ENCODE results near the gene WTIP. TPM values are rescaled to one million over a fixed set of nuclear protein-coding genes. Genes with fewer than 3 reads are reported as not detected.

WTIP gene
- total RNA-seq, 1 experiment from 2014 or later: 73.6 TPM

DNA sequence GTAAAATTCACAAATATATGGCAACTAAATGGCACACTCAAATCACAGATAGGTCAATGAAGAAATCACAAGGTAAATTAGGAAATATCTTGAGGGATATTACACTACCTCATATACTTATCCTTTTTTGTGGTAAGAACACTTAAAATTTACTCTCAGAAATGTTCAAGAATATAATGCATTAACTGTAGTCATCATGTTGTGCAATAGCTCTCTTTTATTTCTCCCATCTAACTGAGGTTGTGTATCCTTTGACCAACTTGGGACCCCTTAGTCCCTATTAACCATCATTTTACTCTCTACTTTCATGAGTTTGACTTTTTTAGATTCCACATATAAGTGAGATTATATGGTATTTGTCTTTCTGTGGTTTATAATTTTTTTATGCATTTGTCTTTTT is 52.6 kb downstream of the WTIP start:
- peaks cover 21% of the 10 kb centered on the region for H3K27me3 ChIP-seq (ENCODE audit: control insufficient read depth, insufficient read depth, low read length)
- H3K4me1 ChIP-seq (ENCODE audit: control insufficient read depth, insufficient read depth, low read length): no peaks in the 10 kb centered on the region
- ChIA-PET CTCF (no interaction called here), POLR2A (no interaction called here)
- no TSS peak for BruUV-seq (replicated peaks)
- intact Hi-C loops (cut with micrococcal nuclease; ENCODE audit: unreplicated experiment) (loop anchor here (10.0 kb wide), 1 partner anchor 1689 kb away; no protein-coding TSS in a partner anchor), in situ Hi-C loops (cut with HindIII; ENCODE audit: low pct_unique_long_range_greater_than_20kb, low sequenced_read_pairs) (no loop called here)
- DNase-seq (ENCODE audit: low read depth, low spot score) (no peak), ATAC-seq (no peak)
- no peaks in the 10 kb centered on the region for H3K36me3 ChIP-seq (ENCODE audit: control insufficient read depth, insufficient read depth, low read length)
- no peaks in the 10 kb centered on the region for H3K9me3 ChIP-seq (ENCODE audit: control insufficient read depth, insufficient read depth, low read depth, low read length)
- H3K4me3 ChIP-seq (ENCODE audit: low read depth in 2 of 2, low read length in 2 of 2): no peak overlapping the region
- no peak overlapping the region for H3K27ac ChIP-seq (ENCODE audit: low read length)
- TF ChIP-seq, protein P1, sequence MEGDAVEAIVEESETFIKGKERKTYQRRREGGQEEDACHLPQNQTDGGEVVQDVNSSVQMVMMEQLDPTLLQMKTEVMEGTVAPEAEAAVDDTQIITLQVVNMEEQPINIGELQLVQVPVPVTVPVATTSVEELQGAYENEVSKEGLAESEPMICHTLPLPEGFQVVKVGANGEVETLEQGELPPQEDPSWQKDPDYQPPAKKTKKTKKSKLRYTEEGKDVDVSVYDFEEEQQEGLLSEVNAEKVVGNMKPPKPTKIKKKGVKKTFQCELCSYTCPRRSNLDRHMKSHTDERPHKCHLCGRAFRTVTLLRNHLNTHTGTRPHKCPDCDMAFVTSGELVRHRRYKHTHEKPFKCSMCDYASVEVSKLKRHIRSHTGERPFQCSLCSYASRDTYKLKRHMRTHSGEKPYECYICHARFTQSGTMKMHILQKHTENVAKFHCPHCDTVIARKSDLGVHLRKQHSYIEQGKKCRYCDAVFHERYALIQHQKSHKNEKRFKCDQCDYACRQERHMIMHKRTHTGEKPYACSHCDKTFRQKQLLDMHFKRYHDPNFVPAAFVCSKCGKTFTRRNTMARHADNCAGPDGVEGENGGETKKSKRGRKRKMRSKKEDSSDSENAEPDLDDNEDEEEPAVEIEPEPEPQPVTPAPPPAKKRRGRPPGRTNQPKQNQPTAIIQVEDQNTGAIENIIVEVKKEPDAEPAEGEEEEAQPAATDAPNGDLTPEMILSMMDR (IDR thresholded peaks at IDR 0.05): no peak
- no peak for TF ChIP-seq SIN3A (IDR thresholded peaks at IDR 0.05; ENCODE audit: borderline replicate concordance, insufficient read depth, low read depth, low read length)
- TF ChIP-seq TCF7L2 (IDR thresholded peaks at IDR 0.05; ENCODE audit: low read depth, low read length): no peak

DNA sequence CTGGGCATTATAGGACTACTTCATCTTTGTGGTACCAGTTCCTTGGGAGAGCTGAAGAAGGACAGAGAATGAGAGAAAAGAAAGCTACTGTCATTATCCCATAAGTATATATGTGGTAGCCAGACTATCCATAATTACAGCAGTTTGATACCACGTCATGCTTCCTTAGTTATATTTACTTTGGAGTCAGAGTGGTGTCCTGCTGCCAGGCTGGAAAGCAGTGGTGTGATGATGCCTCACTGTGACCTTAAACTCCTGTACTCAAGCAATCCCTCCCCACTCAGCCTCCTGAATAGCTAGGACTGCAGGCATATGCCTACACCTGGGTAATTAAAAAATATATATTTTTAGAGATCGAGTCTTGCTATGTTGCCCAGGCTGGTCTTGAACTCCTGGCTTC is 57.8 kb downstream of the WTIP start:
- Histone ChIP-seq H3K9me3 (ENCODE audit: control insufficient read depth, insufficient read depth, low read depth, low read length) (peaks cover 21% of the 10 kb centered on the region), H3K4me3 (ENCODE audit: low read depth in 2 of 2, low read length in 2 of 2) (no peak overlapping the region), H3K27me3 (ENCODE audit: control insufficient read depth, insufficient read depth, low read length) (peaks cover 11% of the 10 kb centered on the region), H3K36me3 (ENCODE audit: control insufficient read depth, insufficient read depth, low read length) (no peaks in the 10 kb centered on the region), H3K27ac (ENCODE audit: low read length) (no peak overlapping the region), H3K4me1 (ENCODE audit: control insufficient read depth, insufficient read depth, low read length) (no peaks in the 10 kb centered on the region)
- BruUV-seq (replicated peaks): no TSS peak
- TF ChIP-seq, protein P1 (IDR thresholded peaks at IDR 0.05): no peak
- no peak for TF ChIP-seq POLR2AphosphoS5 (IDR thresholded peaks at IDR 0.05; ENCODE audit: low read depth, low read length)
- no peak for TF ChIP-seq TCF7L2 (IDR thresholded peaks at IDR 0.05; ENCODE audit: low read depth, low read length)
- TF ChIP-seq, protein P2, sequence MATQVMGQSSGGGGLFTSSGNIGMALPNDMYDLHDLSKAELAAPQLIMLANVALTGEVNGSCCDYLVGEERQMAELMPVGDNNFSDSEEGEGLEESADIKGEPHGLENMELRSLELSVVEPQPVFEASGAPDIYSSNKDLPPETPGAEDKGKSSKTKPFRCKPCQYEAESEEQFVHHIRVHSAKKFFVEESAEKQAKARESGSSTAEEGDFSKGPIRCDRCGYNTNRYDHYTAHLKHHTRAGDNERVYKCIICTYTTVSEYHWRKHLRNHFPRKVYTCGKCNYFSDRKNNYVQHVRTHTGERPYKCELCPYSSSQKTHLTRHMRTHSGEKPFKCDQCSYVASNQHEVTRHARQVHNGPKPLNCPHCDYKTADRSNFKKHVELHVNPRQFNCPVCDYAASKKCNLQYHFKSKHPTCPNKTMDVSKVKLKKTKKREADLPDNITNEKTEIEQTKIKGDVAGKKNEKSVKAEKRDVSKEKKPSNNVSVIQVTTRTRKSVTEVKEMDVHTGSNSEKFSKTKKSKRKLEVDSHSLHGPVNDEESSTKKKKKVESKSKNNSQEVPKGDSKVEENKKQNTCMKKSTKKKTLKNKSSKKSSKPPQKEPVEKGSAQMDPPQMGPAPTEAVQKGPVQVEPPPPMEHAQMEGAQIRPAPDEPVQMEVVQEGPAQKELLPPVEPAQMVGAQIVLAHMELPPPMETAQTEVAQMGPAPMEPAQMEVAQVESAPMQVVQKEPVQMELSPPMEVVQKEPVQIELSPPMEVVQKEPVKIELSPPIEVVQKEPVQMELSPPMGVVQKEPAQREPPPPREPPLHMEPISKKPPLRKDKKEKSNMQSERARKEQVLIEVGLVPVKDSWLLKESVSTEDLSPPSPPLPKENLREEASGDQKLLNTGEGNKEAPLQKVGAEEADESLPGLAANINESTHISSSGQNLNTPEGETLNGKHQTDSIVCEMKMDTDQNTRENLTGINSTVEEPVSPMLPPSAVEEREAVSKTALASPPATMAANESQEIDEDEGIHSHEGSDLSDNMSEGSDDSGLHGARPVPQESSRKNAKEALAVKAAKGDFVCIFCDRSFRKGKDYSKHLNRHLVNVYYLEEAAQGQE (IDR thresholded peaks at IDR 0.05; ENCODE audit: insufficient read depth in 1 of 2, low read depth in 2 of 2, low read length in 1 of 2): no peak
- TF ChIP-seq SIN3A (IDR thresholded peaks at IDR 0.05; ENCODE audit: borderline replicate concordance, insufficient read depth, low read depth, low read length): no peak
- no peak for ATAC-seq
- ChIA-PET CTCF (no interaction called here), POLR2A (no interaction called here)
- DNase-seq (ENCODE audit: low read depth, low spot score): no peak
- intact Hi-C loops (cut with micrococcal nuclease; ENCODE audit: unreplicated experiment): loop anchor here (10.0 kb wide), 1 partner anchor 1695 kb away; no protein-coding TSS in a partner anchor
- in situ Hi-C loops (cut with HindIII; ENCODE audit: low pct_unique_long_range_greater_than_20kb, low sequenced_read_pairs): no loop called here
